Stimulated activated CD8-positive, alpha-beta memory T cell treated with anti-CD3 and anti-CD28 coated beads, Interleukin-7, amount 100 ng/mL, for 48 hours (primary cell): ENCODE data around the gene ENTREP3.
"Not testable (repeated sequence)": the region's sequence is repeated elsewhere in the genome, so short reads cannot be mapped to it uniquely, and the experiment has no call there.

ENCODE experiments used
- DNase-seq, 2 donors: peaks; one replicate each; pipeline ENCODE4 v3.0.0-alpha.2; 2020; ENCODE audit warnings: low read depth in 1 of 2; ENCODE audit errors: extremely low read depth in 1 of 2

Gene ENTREP3, protein sequence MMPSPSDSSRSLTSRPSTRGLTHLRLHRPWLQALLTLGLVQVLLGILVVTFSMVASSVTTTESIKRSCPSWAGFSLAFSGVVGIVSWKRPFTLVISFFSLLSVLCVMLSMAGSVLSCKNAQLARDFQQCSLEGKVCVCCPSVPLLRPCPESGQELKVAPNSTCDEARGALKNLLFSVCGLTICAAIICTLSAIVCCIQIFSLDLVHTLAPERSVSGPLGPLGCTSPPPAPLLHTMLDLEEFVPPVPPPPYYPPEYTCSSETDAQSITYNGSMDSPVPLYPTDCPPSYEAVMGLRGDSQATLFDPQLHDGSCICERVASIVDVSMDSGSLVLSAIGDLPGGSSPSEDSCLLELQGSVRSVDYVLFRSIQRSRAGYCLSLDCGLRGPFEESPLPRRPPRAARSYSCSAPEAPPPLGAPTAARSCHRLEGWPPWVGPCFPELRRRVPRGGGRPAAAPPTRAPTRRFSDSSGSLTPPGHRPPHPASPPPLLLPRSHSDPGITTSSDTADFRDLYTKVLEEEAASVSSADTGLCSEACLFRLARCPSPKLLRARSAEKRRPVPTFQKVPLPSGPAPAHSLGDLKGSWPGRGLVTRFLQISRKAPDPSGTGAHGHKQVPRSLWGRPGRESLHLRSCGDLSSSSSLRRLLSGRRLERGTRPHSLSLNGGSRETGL

GRCh38 chr1:155255243-155256007, at the start of gene ENTREP3:
TSS of gene ENTREP3 (minus strand) at chr1:155255483. CDS start at chr1:155254877, 606 bp downstream.
- peak; percentile 60 to 69 for DNase-seq

GRCh38 chr1:155304558-155305063, 49.3 kb upstream of the ENTREP3 start:
- no peak for DNase-seq

GRCh38 chr1:155301342-155301841, 46.1 kb upstream of the ENTREP3 start, which contains the start of gene PKLR:
TSS of gene PKLR (minus strand) at chr1:155301438. CDS start at chr1:155301395, 43 bp downstream.
- DNase-seq, result no peak

GRCh38 chr1:155300553-155301329, 45.5 kb upstream of the ENTREP3 start:
- DNase-seq, result no peak

- no peak for DNase-seq
Measured at GRCh38 chr1:155300024-155300423, 44.7 kb upstream of the ENTREP3 start.

GRCh38 chr1:155297384-155297783, 42.1 kb upstream of the ENTREP3 start:
- DNase-seq, result no peak

- DNase-seq, result no peak
Measured at GRCh38 chr1:155296661-155297060, 41.4 kb upstream of the ENTREP3 start.

- no peak for DNase-seq
Measured at GRCh38 chr1:155295942-155296267, 40.6 kb upstream of the ENTREP3 start.

GRCh38 chr1:155295183-155295941, 40.1 kb upstream of the ENTREP3 start:
- DNase-seq, result no peak

GRCh38 chr1:155294520-155295182, 39.4 kb upstream of the ENTREP3 start:
- DNase-seq, result no peak

DNA sequence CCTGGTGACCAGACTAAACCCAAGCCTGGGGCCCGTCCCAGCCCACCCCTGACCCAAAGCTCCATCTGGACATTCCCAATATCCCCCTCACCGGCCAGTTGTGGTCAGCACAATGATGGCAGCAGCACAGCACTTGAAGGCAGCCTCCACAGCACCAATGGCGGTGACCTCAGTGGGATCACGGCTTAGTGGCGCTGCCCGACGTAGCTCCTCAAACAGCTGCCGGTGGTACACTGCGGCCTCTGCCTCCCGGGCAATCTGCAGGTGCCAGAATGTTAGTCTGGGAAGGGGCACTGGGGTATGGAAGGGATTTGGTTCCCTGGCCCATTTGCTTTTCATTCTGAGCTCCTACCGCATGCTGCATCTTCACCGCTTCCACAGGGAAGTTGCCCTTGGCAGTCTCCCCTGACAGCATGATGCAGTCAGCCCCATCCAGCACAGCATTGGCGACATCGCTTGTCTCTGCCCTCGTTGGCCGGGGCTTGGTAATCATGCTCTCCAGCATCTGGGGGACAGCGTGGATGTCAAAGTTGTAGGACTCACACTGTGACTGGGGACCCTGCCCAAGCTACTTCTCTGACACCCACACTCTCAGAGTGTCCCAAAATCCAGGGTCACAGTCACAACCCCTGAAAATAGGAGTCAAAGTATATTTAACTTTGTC, 37.9 kb upstream of the ENTREP3 start:
- no peak for DNase-seq

GRCh38 chr1:155291006-155291405, 35.7 kb upstream of the ENTREP3 start:
- DNase-seq, result not testable (repeated sequence)

DNA sequence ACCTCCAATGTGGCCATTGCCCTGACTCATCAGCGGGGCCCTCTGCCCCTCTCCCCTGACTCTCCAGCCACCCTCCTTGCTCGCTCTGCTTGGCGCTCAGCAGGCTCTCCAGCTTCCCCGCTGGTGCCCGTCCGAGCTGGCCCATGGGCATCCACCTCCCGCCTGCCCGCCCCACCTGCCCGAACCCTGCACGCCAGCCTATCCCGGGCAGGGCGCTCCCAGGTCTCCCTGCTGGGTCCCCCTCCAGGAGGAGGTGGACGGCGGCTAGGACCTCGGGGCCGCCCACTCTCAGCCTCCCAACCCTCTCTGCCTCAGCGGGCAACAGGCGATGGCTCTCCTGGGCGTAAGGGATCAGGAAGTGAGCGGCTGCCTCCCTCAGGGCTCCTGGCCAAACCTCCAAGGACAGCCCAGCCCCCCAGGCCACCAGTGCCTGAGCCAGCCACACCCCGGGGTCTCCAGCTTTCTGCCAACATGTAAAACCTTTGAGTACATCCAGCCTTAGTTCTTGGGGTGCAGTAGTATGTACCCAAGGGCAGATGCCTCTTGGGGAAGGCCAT, 32.8 kb upstream of the ENTREP3 start:
- no peak for DNase-seq

DNA sequence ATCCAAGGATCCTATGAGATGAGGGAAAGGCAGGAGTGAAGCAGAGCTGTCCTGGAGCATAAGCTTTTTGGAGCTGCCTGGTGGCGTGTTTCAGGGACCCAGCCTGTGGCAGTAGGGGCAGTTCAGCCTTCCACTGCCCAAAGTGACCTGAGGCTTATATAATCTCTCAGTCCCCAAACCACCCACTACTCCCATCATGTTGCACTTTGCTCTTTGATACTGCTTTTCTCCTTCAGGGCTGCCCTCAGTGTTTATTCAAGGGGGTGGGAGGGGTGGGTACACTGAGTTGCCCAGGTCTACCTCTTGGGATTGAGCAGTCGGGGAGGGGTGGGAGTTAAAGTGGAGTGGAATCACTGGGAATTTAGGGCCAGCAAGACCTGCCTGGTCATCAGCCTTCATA, 31.3 kb upstream of the ENTREP3 start:
- no peak for DNase-seq

- DNase-seq, result no peak
Measured at GRCh38 chr1:155285631-155286044, 30.4 kb upstream of the ENTREP3 start.

GRCh38 chr1:155285063-155285462, 29.8 kb upstream of the ENTREP3 start:
- DNase-seq, result no peak

GRCh38 chr1:155284476-155284875, 29.2 kb upstream of the ENTREP3 start:
- no peak for DNase-seq

DNA sequence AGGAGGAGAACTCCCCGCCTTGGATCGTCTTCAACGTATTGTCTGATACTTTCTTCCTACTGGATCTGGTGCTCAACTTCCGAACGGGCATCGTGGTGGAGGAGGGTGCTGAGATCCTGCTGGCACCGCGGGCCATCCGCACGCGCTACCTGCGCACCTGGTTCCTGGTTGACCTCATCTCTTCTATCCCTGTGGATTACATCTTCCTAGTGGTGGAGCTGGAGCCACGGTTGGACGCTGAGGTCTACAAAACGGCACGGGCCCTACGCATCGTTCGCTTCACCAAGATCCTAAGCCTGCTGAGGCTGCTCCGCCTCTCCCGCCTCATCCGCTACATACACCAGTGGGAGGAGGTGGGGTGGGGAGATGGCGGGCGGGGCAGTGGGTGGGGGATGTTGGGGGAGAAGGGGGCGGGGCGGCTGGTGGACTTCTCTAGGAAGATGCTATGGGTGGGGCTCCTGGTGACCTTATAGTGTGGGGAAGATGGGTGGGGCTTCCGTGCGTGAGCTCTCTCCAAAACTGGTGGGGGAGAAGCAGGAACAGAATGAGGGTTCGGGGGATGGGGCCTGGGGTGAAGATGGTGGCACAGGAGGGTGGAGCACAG, 27.3 kb upstream of the ENTREP3 start:
- DNase-seq, result no peak
